Measurements from ENCODE around the gene NANOG.

- no peak for TF ChIP-seq CTCF (IDR thresholded peaks at IDR 0.05)
- TF ChIP-seq POLR2A (IDR thresholded peaks at IDR 0.05) = no peak
- no peak for TF ChIP-seq POLR2AphosphoS5 (IDR thresholded peaks at IDR 0.05)
These were observed 12.3 kb downstream of the NANOG start for GRCh38 chr12:7801460-7801859.

Measured in stomach (tissue), 4 donors.